DMS153 (cell line): ENCODE results near the gene MEGF6.

Source experiments
- DNase-seq: peaks from one replicate; lab custom pipeline; 2025; lab: John Stamatoyannopoulos, UW

Gene MEGF6

DNA sequence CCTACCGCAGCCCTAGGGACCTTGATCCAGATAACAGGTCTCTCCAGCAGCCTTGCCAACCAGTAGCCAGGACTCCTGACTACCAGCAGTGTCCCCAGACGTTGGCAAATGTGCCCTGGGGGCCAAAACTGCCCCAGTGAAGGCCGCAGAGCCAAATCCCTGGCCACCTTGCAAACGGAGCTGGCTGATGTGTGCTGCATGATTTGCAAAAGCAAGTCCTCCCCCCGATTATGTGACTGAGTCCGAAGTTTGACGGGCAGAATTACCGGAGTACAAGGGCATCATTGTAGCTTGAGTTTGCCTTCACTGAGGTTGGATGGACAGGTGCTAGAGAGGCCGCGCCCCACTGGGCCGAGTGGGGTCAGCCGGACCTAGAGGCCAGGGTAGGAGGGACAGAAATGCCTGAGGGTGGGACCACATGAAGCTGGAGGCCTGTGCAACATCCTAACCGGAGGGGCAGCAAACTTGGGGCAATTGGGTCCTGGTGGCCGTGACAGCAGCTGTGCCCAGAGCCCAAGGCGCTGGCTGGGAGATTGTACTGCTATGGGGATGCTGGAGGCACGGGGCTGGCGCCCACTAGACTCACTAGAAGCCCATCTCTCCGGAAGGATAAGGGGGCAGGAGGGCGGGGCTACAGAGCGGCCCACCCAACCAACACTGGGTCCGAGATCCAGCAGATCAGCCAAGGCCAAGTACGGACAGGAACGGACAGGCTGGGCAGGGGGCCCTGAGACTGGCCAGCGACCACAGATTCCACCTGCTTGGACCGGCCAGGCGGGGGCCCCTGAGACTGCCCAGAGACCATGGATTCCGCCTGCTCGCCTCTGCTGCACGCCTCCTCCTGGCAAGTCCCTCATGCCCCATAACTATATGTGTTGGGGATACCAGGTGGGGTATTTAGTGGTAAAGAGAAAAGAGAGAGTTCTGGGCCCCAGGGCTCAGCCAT, 154.1 kb downstream of the MEGF6 start:
- DNase-seq: no peak

GRCh38 chr1:3456449-3456963, 154.8 kb downstream of the MEGF6 start:
- no peak for DNase-seq

- no peak for DNase-seq
Observed at GRCh38 chr1:3455670-3456448, 155.4 kb downstream of the MEGF6 start.

DNA sequence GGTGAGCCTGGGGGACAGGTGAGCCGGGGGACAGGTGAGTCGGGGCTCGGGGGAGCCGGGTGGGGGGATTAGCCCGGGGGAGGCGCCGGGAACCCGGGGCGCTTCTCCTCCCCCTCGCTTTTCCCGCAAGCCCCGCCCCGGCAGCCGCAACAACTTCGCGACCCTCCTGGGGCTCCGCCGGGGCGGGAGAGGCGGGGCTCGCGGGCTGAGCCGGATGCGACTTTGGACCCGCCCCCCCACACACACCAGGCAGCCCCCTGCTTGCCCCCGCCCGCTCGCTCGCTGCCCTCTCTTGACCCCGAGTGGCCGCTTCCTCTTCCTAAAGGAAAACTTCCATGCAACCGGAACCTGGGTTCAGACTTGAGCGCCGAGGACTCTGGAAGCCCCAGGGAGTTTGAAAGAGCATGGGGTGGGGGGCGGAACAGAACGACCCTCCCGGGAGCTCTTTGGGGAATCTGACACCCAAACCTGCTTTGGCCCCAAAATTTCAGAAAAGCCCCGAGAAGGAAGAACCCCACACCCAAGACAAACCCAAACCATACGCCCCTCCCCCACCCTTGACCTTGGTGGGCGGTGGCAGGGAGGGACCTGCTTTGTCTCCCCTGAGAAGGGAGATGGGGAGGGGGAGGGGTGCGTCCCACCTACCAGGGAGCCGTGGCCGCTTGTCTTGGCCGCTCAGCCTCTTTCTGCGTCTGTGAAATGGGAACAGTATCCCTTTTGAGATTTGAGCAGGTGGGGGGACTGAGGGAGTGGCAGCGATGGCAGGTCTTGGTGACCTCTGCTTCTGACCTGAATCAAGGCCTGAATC, 156.3 kb downstream of the MEGF6 start:
- DNase-seq: no peak

DNA sequence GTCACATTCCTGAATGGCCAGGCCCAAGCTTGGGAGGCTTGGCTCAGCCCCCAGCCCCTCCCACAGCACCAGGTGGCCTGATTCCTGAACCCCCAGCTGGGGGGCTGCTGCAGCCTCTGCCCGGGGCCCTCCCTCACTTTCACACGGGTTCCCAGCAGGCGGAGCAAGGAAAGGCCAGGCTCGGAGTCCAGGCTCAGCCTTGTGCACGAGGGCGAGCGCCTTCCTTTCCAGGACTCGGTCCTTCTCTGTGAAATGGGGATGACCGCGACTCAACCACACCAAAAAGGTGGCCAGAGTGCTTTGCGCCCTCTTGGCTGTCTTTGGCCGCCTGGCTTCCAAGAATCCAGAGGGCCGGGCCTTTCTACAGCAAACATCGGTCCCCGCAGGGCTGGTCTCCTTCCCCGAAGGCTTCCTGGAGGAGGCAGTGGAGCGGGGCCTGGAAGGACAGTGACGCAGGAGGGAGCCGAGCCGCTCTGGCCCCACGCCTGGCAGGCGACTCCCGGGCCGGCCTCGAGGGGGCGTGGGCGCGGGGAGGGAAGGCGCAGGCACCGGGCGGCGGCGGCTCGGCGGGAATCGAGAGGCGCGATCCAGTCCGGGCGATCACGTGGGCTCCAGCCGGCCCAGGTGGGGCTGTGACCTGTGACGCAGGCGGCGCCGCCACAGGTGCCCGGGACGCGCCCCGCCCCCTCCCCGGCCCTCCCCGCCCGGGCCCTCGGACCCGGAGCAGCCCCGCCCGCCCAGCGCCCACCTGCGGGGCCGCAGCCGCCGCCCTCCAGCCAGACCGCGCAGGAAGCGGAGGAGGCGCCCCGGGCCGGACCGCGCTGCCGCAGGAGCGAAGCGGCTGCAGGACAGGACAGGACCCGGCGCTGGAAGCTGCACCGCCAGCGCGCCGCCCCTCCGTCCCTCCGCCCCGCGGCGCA, 157.2 kb downstream of the MEGF6 start, which contains the start of gene ARHGEF16:
TSS of gene ARHGEF16 (plus strand) at position 775 of the 920 bp plus-strand sequence. CDS start 8,420 bp downstream, outside the sequence.
- peak; percentile 66 for DNase-seq

- peak; percentile 73 for DNase-seq
Observed at GRCh38 chr1:3453203-3453761, 158.0 kb downstream of the MEGF6 start.

DNA sequence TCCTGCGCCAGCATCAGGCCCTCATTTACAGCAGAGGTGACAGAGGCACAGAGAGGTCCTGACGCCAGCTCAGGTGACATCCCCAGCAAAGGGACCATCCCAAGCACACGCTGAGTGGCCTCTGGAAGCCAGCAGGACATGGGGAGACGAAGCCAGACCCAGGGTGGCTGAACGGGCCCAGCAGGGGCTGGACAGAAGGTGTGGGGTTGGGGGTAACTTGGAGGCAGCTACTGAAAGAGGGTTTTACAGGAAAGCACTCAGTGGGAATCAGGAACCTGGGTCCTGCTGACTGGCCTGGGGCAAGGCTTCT, 158.5 kb downstream of the MEGF6 start:
- no peak for DNase-seq

DNA sequence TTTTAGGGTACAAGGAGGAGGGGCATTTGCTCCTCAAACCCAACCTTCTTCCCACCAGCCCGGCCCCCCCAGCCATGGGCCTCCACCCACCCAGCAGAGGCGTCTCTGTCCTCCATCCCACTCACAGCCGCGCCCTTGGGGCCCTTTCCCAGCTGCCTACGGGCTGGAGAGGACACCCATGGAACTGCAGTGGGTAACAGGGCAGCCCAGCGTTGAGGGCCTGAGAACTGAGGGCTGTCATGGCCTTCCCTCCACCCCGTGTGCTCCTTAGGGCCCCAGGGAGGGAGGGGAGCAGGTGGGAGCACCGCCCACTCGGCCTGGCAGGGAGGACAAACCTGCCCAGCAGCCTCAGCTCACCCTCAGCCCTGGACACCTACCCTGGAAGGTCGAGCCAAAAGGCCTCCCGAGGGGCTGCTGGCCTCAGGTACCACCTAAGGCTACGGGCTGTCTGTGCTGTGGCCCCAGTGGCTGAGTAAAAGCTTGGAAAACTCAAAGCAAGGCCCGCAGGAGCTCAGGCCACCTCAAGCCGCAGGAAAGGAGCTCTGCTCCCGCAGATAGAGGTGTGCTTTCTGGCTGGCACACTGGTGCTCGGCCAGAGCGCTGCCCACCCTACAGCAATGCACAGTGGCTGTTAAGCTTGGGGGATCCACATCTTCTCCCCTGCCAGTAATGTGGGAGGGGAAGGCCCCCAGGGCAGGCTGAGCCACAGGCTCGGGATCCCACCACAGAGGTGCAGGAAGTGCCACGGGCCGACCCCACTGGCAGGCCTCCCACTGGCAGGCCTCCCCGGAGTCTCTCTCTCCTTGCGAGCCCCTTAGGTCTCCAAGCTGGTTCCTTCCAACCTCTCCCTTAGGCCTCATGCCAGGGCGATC, 159.1 kb downstream of the MEGF6 start:
- DNase-seq: no peak

DNA sequence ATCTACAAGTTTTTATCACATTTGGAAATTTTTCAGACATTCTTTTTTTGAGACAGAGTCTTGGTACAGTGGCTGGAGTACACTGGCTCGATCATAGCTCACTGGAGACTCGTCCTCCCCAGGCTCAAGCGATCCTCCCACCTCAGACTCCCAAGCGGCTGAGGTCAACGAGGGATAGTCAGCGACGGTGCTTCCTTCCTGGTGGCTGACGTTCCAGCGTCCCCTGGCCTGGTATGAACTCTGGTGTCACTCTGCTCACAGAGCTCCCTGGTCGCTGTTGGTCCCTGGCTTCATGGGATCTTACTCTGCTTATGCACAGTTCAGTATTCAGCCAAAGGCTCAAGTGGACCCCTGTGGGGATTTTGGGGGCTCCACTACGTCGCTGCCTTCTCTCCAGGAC, 160.3 kb downstream of the MEGF6 start:
- no peak for DNase-seq

DNA sequence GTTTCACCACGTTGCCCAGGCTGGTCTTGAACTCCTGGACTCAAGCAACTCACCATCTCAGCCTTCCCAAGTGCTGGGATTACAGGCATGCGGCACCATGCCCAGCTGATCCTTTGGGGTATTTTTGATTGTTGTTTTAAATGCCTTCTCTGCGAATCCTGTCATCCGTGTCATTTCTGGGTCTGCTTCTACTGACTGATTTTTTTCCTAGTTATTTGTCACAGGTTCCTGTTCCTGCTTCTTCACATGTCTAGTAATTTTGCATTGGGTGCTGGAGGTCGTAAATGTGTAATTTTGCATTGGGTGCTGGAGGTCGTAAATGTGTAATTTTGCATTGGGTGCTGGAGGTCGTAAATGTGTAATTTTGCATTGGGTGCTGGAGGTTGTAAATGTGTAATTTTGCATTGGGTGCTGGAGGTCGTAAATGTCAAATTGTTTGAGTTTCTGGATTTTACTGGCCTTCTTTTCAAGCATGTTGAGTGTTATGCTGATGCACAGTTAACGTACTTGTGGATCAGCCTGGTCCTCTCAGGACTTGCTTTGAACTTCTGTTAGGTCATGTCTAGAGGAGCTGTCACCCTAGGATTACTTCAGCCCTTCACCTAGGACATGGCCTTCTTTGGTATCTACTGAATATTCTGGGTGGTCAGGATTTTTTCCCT, 161.0 kb downstream of the MEGF6 start:
- DNase-seq: no peak

- DNase-seq: no peak
Observed at GRCh38 chr1:3444736-3445135, 166.6 kb downstream of the MEGF6 start.

DNA sequence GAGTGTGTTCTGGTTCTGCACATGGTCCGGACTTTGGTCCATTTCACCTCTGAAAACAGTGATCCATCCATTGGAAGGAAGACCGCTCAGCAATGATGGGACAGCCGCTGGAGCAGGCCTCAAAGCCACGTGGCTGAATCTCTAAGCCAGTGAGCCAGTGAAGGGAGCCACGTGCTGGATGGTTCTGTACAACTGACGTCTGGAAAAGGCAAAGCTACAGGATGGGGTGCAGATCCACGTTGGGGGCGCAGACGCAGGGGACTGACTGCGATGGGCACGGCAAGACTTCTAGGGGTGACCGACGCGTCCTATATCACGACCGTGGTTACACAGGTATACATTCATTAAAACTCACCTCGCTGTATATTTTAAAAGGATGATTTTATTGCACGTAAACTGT, 167.0 kb downstream of the MEGF6 start:
- DNase-seq: no peak

DNA sequence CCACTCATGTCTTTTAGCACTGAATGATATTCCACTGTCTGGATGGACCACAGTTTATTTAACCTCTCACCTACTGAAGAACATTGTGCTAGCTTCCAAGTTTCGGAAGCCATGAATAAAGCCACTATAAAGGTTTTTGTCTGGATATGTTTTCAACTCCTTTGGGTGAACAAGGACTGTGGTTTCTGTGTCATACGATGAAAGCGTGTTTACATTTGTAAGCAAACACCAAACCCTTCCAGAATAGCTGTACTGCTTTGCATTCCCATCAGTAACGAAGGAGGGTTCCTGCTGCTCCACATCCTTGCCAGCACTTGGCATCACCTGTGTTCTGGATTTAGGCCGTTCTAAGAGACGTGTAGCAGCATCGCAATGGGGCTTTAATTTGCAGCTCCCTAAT, 167.5 kb downstream of the MEGF6 start:
- DNase-seq: no peak

DNA sequence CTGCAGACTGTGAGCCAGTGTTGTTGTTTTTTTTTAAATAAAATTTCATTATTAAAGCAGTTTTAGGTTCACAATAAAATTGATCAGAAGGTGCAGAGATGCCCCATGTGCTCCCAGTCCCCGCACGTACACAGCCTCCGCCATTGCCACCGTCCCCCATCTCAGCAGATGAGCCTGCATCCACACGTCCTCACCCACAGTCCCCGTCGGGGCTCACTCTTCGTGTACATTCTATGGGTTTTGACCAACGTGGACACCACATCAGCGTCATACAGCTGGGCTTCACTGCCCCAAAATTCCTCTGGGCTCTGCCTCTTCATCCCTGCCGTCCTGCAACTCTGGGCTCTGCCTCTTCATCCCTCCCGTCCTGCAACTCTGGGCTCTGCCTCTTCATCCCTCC, 168.4 kb downstream of the MEGF6 start:
- DNase-seq: no peak

DNA sequence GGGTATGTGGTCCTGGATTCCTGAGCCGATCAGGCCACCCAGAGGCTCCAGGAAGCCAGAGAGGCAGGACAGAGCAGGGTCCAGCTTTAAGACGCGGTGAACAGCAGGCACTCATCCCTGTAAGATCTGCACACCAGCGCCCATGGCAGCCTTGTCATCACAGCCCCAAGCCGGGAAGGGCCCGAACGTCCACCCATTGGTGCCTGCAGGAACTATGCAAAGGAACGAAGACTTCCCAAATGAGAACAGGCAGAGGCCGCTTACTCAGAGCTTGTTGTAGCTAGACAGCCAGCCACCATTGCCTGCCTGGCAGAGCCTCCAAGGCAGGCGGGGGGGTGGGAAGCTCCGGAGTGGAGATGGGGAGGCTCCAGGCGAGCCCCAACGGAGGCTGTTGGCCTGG, 169.0 kb downstream of the MEGF6 start:
- no peak for DNase-seq

DNA sequence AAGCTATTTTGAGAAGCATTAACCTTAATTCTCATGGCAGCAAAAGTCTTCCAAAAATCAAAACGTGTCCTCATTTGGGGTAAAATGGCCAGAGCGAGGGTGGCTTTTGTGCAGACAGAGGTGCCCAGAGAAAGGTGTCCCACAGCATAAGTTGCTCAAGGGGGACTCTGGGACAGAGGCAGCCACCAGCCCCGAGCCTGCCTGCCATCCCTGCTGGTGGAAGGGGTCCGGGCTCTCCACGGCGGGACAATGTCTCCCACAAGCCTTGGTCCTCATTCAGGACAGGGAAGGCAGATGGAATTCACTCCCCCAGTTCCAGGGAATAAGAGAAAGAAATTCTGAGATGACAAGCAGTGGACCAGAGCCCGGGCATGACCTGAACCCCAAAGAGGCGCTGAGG, 169.4 kb downstream of the MEGF6 start:
- no peak for DNase-seq

GRCh38 chr1:3441410-3441847, 169.9 kb downstream of the MEGF6 start:
- DNase-seq: no peak

- no peak for DNase-seq
Observed at GRCh38 chr1:3440711-3441409, 170.4 kb downstream of the MEGF6 start.
